ENCODE measurements around the gene CAB39. TPM values are rescaled to one million over a fixed set of nuclear protein-coding genes. Genes with fewer than 3 reads are reported as not detected.
A peak's percentile ranks its signal among the peaks of the same experiment; 100 is the strongest.

Gene CAB39
- polyA plus RNA-seq (2011; rRNA removed) (23.6 and 44.3 TPM in 2 replicates), polyA minus RNA-seq (2011; rRNA and poly(A)+ RNA removed) (30.0 and 35.2 TPM in 2 replicates)

- peak within 1 kb of the TSS; percentile 80 for H3K4me3 ChIP-seq (ENCODE audit: low read depth, low read length)
- ChIA-PET CTCF (interaction anchor here (0.6 to 2.2 kb wide), 11 partner anchors 16 to 555 kb away, joined by 3 to 26 read pairs (median 3); no protein-coding TSS in a partner anchor), POLR2A (no interaction called here)
- DNase-seq (ENCODE audit: low read depth): peak; percentile 33
- no peaks in the 10 kb centered on the region for H3K36me3 ChIP-seq (ENCODE audit: control insufficient read depth, insufficient read depth, low read length)
- TF ChIP-seq, protein P1, sequence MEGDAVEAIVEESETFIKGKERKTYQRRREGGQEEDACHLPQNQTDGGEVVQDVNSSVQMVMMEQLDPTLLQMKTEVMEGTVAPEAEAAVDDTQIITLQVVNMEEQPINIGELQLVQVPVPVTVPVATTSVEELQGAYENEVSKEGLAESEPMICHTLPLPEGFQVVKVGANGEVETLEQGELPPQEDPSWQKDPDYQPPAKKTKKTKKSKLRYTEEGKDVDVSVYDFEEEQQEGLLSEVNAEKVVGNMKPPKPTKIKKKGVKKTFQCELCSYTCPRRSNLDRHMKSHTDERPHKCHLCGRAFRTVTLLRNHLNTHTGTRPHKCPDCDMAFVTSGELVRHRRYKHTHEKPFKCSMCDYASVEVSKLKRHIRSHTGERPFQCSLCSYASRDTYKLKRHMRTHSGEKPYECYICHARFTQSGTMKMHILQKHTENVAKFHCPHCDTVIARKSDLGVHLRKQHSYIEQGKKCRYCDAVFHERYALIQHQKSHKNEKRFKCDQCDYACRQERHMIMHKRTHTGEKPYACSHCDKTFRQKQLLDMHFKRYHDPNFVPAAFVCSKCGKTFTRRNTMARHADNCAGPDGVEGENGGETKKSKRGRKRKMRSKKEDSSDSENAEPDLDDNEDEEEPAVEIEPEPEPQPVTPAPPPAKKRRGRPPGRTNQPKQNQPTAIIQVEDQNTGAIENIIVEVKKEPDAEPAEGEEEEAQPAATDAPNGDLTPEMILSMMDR (IDR thresholded peaks at IDR 0.05; ENCODE audit: insufficient read depth, low read depth, low read length): peak; percentile 58
- no peaks in the 10 kb centered on the region for H3K27me3 ChIP-seq (ENCODE audit: control insufficient read depth, insufficient read depth, low read length)
Observed at GRCh38 chr2:230712443-230713330, at the start of gene CAB39. Gene CAB39, plus strand, starts transcription at chr2:230712842. Its CDS starts 47,160 bp downstream, at chr2:230760002.

GRCh38 chr2:230664128-230664527, 48.5 kb upstream of the CAB39 start:
- POLR2A ChIA-PET: no interaction called here
- CTCF ChIA-PET: interaction anchor here (0.6 to 0.9 kb wide), 2 partner anchors 11 to 611 kb away, joined by 3 to 4 read pairs; no protein-coding TSS in a partner anchor
- no peak overlapping the region for H3K4me3 ChIP-seq (ENCODE audit: low read depth, low read length)
- no peak for DNase-seq (ENCODE audit: low read depth)
- no peaks in the 10 kb centered on the region for H3K36me3 ChIP-seq (ENCODE audit: control insufficient read depth, insufficient read depth, low read length)
- H3K27me3 ChIP-seq (ENCODE audit: control insufficient read depth, insufficient read depth, low read length): no peaks in the 10 kb centered on the region
- TF ChIP-seq, protein P1 (IDR thresholded peaks at IDR 0.05; ENCODE audit: insufficient read depth, low read depth, low read length): no peak

- POLR2A ChIA-PET: no interaction called here
- CTCF ChIA-PET: no interaction called here
- Histone ChIP-seq H3K36me3 (ENCODE audit: control insufficient read depth, insufficient read depth, low read length) (no peaks in the 10 kb centered on the region), H3K27me3 (ENCODE audit: control insufficient read depth, insufficient read depth, low read length) (no peaks in the 10 kb centered on the region), H3K4me3 (ENCODE audit: low read depth, low read length) (no peak overlapping the region)
- TF ChIP-seq, protein P1 (IDR thresholded peaks at IDR 0.05; ENCODE audit: insufficient read depth, low read depth, low read length): no peak
- no peak for DNase-seq (ENCODE audit: low read depth)
Observed at GRCh38 chr2:230664844-230665243, 47.8 kb upstream of the CAB39 start.

- POLR2A ChIA-PET: no interaction called here
- Histone ChIP-seq H3K36me3 (ENCODE audit: control insufficient read depth, insufficient read depth, low read length) (no peaks in the 10 kb centered on the region), H3K27me3 (ENCODE audit: control insufficient read depth, insufficient read depth, low read length) (no peaks in the 10 kb centered on the region), H3K4me3 (ENCODE audit: low read depth, low read length) (no peak overlapping the region)
- CTCF ChIA-PET: interaction anchor here (0.7 kb wide), 1 partner anchor 634 kb away, joined by 3 read pairs; no protein-coding TSS in a partner anchor
- TF ChIP-seq, protein P1 (IDR thresholded peaks at IDR 0.05; ENCODE audit: insufficient read depth, low read depth, low read length): no peak
- no peak for DNase-seq (ENCODE audit: low read depth)
Observed at GRCh38 chr2:230665263-230665691, 47.4 kb upstream of the CAB39 start.

DNA sequence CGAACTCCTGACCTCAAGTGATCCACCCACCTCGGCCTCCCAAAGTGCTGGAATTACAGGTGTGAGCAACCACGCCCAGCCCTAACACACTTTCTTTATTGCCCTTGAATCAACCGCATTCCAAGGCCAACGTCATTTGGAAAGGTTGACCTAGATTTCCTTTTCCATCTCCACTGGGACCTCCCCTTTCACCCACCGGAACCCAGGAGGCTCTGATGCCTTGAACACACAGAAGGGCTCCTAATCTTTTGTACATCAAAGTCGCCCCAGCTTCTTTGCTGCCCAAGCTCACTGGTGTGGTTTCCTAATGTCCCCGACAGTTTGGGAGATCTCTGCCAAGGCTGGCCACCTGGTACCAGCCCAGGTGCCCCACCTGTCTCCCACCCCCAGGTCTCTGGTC, 46.2 kb upstream of the CAB39 start:
- TF ChIP-seq, protein P1 (IDR thresholded peaks at IDR 0.05; ENCODE audit: insufficient read depth, low read depth, low read length): no peak
- H3K36me3 ChIP-seq (ENCODE audit: control insufficient read depth, insufficient read depth, low read length): no peaks in the 10 kb centered on the region
- POLR2A ChIA-PET: no interaction called here
- H3K4me3 ChIP-seq (ENCODE audit: low read depth, low read length): no peak overlapping the region
- no peaks in the 10 kb centered on the region for H3K27me3 ChIP-seq (ENCODE audit: control insufficient read depth, insufficient read depth, low read length)
- no peak for DNase-seq (ENCODE audit: low read depth)
- CTCF ChIA-PET: no interaction called here
